Epithelial cell of prostate (primary cell): ENCODE measurements around the gene SLC1A2.

Experiments used
- DNase-seq: peaks from one replicate; pipeline ENCODE4 v3.0.0-alpha.2; 2011; ENCODE audit warnings: low read depth, low spot score
- H3K27ac ChIP-seq: fragments of 450-650 bp; 2 replicates; pipeline ENCODE4 v1.5.1; 2017; ENCODE audit warnings: mild to moderate bottlenecking

The SLC1A2 gene

DNA sequence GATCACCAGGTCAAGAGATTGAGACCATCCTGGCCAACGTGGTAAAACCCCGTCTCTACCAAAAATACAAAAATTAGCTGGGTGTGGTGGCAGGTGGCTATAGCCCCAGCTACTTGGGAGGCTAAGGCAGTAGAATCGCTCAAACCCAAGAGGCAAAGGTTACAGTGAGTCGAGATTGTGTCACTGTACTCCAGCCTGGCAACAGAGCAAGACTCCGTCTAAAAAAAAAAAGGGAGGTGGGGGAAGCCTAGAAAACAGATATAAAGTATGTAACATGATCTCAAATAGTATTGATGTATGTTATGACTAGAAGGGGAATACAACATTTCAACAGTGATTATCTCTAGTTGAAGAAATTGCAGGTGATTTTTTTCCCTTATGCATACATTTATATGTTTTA is 61.4 kb downstream of the SLC1A2 start:
- DNase-seq = no peak
- H3K27ac ChIP-seq = no peak overlapping the region

DNA sequence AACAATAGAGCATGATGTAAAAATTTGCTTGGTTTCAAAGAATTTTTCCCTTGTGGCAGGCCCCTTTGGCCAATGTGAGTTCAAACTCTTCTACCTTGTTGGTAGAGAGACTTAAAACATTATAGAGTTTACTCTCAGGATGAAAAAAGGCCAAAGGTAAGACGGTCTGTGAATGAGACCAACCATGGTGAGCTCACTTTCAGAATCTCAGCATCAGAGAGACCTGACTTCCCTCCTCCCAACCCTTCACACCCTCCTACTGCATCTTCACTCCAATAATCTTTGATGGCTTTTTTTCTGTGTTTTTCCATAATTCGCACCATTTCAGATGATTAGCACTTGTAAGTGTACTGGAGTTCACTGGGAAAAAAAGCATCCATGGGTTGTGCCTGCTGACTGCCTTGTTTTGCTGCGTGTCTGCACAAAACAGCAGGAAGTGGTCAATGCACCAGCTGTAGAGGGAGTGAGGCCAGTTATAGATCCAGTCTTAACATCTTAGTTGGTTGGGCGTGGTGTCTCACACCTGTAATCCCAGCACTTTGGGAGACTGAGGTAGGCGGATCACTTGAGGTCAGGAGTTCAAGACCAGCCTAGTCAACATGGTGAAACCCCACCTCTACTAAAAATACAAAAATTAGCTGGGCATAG is 64.1 kb downstream of the SLC1A2 start:
- H3K27ac ChIP-seq = no peak overlapping the region
- DNase-seq = no peak

DNA sequence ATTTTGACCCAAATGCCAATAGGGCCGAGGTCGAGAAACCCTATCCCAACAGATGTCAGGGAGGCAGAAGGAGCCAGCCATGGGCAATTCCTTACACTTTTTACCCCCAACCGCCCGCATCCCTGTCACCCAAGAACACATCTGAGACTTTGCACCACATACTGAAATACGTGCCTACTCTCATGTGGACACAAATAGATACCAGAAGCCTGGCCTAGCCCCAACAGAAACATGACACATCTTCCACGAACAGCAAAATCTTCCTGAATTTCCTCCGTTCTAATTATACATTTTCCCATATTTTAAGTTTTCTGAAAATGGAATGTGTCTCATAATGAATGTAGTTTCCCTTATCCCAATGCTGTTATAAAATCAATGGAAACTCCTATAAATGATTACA is 64.7 kb downstream of the SLC1A2 start:
- H3K27ac ChIP-seq = no peak overlapping the region
- no peak for DNase-seq

DNA sequence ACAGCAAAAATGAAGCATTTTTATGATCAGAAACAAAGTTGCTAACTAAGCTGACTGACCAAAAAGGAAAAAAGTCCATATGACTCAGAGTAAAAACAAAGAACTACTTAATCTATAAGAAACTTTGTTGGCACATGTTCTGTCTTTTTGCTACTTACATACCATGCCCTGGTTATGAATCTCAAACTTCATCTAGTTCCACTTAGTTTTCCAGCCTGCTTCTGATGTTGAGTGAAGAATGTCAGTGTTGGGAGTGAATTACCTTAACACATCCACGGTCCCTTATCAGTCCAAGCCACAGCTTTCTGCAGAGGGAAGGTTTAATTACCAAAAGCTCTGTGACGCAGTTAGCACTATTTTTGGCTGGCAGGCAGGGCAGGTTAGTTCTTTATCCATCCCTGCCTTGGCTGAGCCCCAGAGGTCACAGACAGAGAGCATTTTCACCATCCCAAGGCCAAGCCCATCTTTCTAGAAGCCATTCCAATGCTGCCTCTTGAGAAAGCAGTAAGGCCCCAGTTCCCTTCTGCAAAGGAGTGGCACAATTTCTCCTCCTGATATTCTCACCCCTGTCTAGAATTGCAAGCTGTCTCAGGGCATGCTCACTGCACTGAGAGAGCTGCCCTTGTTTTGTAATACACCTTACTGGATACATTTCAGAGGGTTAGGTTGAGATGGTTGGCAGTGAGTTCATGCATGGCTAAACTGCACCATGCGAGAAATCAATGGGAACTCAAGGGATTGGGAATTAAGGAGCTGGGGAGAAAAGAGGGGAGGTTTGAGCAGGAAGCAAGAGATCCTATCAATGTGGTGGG is 67.1 kb downstream of the SLC1A2 start:
- DNase-seq = no peak
- H3K27ac ChIP-seq = peak overlapping the region; percentile 1

DNA sequence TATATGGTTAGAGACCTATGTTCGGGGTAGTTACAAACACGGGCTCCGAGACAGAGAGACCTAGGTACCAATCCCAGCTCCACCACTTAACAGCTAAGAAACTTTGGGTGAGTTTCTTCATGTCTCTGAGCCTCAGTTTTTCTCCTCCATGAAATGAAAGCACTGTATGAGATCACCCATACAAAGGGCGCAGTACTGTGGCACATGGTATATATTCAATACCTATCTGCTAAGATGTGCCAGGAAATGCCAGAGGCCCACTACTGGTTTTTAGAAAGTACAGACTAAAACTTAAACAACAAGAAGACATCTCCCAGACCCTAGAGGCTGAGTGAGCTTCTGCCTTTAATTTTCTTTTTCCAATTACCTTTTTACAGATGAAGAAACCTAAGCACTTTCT is 69.5 kb downstream of the SLC1A2 start:
- H3K27ac ChIP-seq = no peak overlapping the region
- DNase-seq = no peak

DNA sequence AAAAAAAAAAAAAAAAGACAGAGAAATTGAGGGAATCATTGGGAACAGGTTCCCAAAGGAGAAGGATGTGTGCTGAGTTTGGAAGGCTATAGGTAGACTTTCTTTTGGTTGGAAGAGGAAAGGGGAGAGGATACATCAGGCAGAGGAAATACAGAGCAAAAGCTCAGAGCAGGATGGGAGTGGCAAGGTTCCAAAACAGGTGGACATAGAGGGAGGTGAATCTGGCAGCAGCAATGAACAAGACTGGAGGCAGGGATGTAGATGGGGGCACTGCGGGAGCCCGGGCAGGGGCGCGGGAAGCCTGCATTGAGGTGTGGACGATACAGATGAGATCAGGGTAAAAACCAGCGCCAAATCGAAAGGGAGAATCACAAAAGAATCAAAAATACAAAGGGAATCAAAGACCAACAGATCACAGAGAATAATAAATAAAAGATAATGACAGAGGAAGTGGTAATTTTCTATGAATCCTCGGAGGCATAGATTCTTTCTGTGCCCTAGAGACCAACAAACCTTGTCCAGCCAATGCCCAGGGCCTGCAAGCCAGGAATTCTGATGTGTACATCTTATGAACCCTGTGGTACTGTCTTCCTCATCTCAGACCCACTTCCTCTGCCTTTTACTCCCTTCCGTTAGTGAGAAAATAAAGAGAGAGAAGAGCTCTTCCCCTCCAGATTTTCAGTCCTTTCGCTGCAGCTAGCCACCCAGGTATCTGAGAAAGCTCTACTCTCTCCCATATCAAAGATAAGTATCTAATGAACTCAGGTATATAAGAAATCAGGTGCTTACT is 70.3 kb downstream of the SLC1A2 start:
- no peak overlapping the region for H3K27ac ChIP-seq
- DNase-seq = no peak

DNA sequence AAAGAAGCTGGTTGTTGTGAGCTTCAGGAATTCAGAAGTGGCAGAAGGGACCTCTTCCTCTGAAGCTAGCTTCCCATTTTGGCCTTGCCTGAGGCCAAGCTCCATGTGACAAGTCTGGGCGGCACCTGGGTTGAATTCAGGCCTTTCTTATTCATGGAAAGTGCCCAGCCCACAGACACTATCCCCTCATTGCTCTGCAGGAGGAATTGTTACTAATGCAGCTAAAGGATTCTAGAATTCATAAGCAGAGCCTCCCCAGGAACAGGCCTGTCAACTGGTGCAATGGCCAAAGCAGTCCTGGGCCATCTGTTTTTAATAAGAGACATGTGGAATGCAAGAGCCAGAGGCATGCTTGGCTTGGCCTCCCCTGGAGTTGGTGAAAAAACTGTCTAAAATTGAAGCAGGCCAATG is 71.4 kb downstream of the SLC1A2 start:
- no peak for DNase-seq

DNA sequence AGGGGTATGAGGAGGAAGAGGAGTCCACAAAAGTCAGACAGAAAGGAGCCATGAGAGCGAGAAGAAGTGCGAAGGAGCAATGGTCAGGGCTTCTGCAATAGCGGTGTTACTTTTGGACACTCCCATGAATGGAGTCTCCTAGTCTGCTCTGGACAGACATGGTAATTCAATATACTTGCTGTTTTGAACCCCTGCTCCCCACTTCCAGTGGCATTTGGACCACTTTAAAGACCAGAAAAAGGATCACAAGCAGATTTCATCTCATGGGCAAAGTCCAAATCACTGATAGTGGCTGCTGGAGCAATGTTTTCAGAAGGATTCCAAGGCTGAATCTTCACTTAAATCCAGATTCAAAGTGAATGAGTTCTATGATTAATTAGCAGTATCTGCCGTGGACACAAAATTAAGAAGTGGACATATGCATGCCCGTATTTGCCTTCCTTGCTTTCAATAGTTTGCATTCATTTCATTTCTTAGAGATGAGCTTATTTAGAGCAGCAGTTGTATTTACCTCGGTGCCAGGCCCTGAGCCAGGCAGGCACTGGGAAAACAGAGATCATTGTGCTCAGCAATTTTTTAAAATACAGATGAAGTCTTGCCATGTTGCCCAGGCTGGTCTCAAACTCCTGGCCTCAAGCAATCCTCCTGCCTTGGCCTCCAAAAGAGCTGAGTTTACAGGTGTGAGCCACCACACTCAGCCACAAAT is 72.0 kb downstream of the SLC1A2 start:
- H3K27ac ChIP-seq = no peak overlapping the region
- DNase-seq = no peak

More for the DNA sequence above, 71.4 kb downstream of the SLC1A2 start:
- H3K27ac ChIP-seq = no peak overlapping the region

DNA sequence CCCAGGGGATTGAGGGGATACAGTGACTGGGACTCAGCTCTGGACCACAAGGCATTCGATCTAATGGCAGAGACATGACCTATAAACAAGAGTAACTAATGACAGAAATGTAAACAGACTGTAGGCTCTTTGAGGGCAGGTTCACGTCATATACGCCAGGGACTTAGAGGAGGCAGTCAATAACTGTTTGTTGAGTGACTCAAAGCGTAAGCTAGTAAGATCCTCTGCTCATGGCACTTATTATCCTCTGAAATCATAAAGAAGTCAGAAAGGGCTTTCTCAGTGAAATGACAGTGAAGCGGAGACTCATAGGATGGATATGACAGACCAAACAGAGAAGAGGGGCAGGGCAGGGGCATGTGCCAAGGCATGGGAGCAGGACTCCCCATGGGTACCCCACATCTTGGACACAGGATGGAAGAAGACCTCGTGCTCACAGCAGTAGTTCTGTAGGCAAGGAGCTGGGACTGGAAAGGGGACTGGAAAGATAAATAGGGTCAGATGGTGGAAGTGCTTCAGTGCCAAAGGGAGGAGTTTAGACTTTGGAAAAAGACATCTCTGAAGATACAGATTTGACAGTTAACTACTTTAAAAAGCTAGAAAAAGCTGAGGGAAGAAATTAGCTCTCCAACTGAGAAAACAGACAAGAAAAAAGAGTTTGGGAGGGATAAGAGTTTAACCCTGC is 72.7 kb downstream of the SLC1A2 start:
- no peak overlapping the region for H3K27ac ChIP-seq
- DNase-seq = no peak

DNA sequence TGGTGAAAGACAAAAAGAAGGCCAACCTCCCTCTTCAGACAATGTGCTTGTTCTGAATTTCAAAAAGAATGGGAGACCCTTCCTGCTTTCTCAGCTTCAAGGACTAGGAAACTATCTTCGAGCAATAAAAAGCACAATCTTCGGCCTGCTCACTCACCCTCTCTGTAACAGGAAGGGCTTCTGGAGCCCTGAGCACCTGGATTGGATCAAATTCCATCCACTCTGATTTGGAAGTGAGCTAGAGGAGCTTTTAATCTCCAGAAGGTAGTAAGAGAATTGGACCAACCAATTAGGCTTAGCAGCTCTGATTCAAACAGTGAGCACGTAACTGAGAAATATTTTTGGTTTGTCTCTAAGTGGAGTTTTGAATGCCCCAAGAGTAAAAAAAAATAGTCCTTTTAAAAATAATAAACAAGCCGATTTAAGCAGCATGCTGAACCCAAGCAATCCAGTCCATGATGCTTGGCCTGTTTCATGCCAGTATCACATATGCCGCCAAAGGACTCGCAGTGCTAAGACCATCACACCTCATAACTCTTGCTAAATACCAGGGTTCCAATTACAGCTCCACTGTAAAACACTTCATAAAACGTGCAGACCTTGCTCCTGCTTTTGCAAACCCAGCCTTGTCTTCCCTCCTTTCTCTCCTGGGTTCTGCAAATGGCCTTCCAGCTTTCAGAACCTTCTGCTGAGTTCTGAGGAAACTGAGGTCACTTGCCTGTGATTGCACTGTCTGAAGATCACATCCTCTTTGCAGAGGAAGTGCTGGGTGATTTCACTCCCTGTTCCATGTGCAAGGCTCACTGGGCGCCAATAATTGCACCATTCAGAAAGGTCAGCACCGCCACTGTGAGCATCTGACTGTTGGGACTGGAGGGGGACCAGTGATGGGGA is 74.4 kb downstream of the SLC1A2 start:
- no peak for DNase-seq
- no peak overlapping the region for H3K27ac ChIP-seq

DNA sequence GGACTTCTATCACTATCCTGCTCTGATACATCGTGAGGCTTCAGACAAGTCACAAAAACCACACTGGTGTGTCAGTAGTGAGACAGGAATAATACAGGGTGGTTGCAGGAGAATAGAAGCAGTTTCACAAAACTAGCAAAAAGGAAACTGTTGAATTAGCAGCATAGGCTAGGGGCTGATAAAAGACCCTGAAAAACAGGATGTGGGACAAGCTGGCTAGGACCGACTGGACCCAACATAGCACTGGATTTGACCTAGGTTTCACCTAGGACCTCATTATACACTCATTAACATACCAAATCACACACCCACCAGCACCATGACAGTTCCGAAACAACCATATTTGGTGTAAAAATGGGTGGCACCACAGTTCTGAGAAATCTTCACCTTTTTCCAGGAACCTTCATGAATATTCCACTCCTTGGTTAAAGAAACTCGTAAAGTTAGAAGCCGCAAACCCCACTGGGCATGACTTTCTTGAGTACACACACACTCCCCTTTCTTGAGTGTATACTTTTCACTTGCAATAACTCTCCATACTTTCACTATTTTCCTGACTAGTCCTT is 76.2 kb downstream of the SLC1A2 start:
- no peak for DNase-seq
- H3K27ac ChIP-seq = no peak overlapping the region

DNA sequence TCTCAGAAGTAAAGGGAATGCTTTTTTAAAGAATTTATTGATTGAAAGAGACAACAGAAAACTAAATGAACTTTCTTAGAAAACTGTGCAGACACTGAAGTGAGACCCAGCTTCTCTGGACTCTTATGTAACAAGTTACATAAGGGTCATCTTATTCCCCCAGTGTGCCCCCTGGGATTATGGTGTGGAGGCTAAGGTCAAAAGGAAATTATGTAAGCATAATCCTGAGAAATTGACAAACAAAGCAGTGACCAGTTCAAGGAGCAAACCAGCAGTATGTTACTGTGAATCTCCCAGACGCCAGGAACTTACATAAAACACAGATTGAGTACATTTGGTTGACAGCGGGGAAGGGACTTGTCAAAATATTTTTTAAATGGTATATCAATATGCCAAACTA is 78.6 kb downstream of the SLC1A2 start:
- H3K27ac ChIP-seq = no peak overlapping the region
- no peak for DNase-seq

DNA sequence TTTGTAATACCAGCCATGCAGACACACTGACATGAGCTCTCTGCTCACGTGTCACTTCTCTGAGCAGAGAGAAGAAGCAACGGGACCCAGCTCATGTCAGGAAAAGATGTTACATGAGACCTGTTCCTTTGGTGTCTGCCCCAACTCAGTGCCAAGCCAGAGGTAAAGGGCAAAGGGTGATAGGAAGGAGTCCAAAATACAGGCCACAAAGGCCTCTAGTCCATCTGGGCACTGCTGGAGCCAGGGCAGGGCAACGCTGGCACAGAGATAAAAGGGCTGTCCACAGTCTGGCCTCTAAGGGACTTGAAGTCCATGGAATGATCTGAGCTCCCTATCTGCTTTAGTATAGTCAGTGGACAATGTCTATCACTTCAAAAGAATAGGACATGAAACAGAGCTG is 79.3 kb downstream of the SLC1A2 start:
- H3K27ac ChIP-seq = no peak overlapping the region
- DNase-seq = no peak

DNA sequence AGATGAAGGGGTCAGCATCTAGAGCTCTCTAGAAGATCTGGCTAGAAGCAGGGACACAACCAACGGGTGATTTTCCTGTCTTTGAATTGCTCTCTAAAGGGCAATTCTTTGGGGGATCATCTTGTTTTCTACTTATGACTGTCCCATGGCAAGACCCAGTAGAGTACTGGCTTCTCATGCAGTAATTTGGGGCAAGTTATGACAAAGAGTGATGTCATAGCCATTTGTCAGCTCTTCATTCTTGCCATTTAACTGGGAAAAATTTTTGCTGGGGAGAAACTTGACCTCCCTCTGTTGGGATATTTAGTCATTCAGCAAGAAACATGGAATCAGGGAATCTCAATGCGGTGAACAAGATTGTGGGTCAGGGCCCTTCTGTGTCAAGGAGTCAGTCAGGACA is 80.4 kb downstream of the SLC1A2 start:
- H3K27ac ChIP-seq = no peak overlapping the region
- DNase-seq = no peak

DNA sequence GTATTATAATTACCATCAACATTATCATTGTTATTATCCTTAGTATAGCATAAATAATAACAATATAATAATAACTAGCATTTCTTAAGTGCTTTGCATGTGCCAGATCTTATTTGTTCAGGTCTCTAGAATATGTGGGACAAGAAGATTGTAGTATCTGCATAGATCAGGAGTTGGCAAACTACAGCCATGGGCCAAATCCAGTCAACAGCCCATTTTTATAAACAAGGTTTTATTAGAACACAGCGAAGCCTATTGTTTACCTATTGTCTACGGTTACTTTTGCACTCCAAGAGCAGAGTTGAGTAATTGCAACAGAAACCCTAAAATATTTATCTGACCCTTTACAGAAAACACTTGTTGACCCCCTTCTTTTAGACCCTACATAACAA is 81.4 kb downstream of the SLC1A2 start:
- peak overlapping the region; percentile 86 for H3K27ac ChIP-seq
- no peak for DNase-seq

DNA sequence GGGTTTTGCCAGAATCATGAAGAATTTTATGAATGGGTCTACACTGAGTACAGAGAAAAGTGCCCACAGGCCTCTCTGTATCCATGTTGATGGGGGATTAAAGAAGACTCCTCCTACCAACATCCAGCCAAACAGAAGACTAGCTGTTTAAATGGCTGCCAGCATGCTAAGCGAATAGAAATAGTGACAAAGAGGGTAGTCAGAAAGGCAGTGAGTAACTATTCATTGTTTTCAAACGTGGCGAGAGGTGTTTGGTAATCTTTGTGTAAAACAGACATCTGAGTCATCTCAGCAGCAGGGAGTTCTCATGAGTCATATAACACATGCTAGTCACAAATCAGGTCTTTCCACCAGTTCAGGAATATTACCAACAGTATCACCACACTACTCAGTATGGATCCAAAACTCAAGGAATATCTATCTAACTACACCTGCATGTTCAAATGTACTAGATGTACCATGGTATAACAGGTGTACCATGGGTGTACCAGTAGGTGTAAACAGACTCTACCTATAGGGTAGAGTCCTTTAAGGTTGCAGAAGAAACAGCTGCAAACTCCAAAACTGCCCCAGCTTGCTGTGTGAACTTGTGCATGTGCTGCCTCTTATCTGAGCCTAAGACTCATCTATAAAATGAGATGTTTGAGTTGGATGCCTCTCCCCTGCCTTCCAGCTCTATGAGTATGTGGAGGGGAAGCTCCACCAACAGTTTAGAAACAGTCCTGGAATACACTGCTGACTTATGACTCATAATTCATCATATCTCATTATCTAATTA is 82.0 kb downstream of the SLC1A2 start:
- H3K27ac ChIP-seq = peak overlapping the region; percentile 86
- peak; percentile 99 for DNase-seq

DNA sequence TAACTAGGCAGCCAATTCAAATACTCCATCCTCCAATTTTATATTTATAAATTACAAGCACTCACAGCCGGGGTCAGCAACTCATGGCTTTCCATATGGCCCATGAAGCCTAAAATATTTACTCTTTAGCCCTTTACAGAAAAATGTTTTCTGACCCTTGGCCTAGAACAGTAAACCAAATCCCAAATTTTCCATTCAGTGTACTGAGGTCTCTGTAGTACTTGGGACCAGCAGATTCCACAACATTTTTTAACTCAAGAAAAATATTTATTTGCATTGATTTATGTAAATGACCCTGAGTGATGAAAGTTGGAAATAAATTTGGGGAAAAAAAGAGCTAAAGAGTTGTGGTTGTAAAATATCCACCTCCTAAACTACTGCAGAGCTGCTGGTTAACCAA is 82.6 kb downstream of the SLC1A2 start:
- DNase-seq = no peak
- H3K27ac ChIP-seq = peak overlapping the region; percentile 86

DNA sequence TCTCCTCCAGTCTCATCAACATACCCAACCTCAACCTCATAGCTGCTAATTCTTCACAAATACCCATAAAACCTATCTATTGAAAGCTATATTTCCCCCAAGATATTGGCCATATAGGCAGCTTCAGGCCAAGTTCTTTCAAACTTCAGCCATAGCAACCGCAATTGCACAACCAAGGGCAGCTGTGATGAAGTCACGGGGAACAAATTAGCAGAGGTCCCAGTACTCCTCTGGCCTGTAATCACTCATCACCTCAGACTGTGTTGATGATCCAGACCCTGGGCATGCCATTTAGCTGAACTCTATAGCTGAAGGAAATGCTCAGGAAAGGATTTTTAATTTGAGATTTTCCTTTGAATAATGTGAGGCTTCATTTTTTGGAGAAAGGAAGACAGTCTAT is 84.1 kb downstream of the SLC1A2 start:
- no peak for DNase-seq
- H3K27ac ChIP-seq = no peak overlapping the region
